HCT116 (cell line): ENCODE results near the gene PPEF2. TPM values are rescaled to one million over a fixed set of nuclear protein-coding genes. Genes with fewer than 3 reads are reported as not detected.

Source experiments
- ATAC-seq: fragments of 200-7000 bp; cut with Tn5 transposase; 2 replicates; pipeline ENCODE4 v1.9.1; 2020; ENCODE audit warnings: mild to moderate bottlenecking, moderate library complexity
- BruUV-seq: library from RNA; stranded (reverse); fragments of 400-500 nt; replicated peaks from 2 replicates; lab custom pipeline; 2021; lab: Mats Ljungman, UMichigan
- CTCF ChIA-PET: fragments of 300-600 bp; sonication (Branson Sonifier 250); formaldehyde crosslinking; loops from one replicate; lab custom pipeline; 2021; ENCODE audit warnings: antibody characterized with exemption; lab: Charles Lee
- POLR2A ChIA-PET: fragments of 300-600, 350-600 bp; sonication (Branson Sonifier 250); formaldehyde crosslinking; loops from one replicate; lab custom pipeline; 2021; ENCODE audit warnings: antibody characterized with exemption; lab: Charles Lee
- RAD21 ChIA-PET, 2 experiments: fragments of 300-600 bp; sonication (Branson Sonifier 250); formaldehyde crosslinking; loops; one replicate each; lab custom pipeline; 2023; ENCODE audit warnings: low total read pairs in 2 of 2; ENCODE audit not compliant: uncharacterized antibody in 2 of 2, unreplicated experiment in 2 of 2, low non-redundant PET in 1 of 2; lab: Charles Lee
- DNase-seq: peaks from one replicate; pipeline ENCODE4 v3.0.0-alpha.2; 2010; ENCODE audit warnings: low read depth, low spot score
- H2AFZ ChIP-seq: fragments of 200-600 bp; shearing (Covaris generic), sonication (generic); 2 replicates; pipeline ENCODE4 v1.6.1; 2017; ENCODE audit warnings: low read depth, mixed run types, mixed read lengths, antibody characterized with exemption, low read length; ENCODE audit not compliant: poor library complexity, severe bottlenecking
- H3K27ac ChIP-seq: 2 replicates; pipeline ENCODE4 v1.5.1; 2012; ENCODE audit warnings: low read depth, low read length
- H3K27me3 ChIP-seq: fragments of 200-600 bp; sonication (generic); 2 replicates; pipeline ENCODE4 v1.6.1; 2016; ENCODE audit warnings: mixed run types, low read length, mixed read lengths; ENCODE audit not compliant: insufficient read depth
- H3K36me3 ChIP-seq, 2 experiments: fragments of 200-500 bp in 1 of 2; fragments of 200-600 bp in 1 of 2; sonication (Bioruptor generic) in 1 of 2; sonication (generic) in 1 of 2; 2 replicates each; pipeline versions ENCODE4 v1.5.1 to v1.6.1; 2014 to 2016; ENCODE audit warnings: low read length in 2 of 2, inconsistent platforms in 1 of 2, mixed read lengths in 1 of 2, mixed run types in 1 of 2; ENCODE audit not compliant: insufficient read depth in 2 of 2, control insufficient read depth in 1 of 2
- H3K4me1 ChIP-seq, 2 experiments: fragments of 200-600 bp in 1 of 2; sonication (generic) in 1 of 2; 2 replicates each; pipeline versions ENCODE4 v1.5.1 to v1.6.1; 2012 to 2017; ENCODE audit warnings: low read length in 2 of 2, inconsistent platforms in 1 of 2, mild to moderate bottlenecking in 1 of 2, mixed read lengths in 1 of 2, mixed run types in 1 of 2, moderate library complexity in 1 of 2; ENCODE audit not compliant: insufficient read depth in 2 of 2, control insufficient read depth in 1 of 2
- H3K4me2 ChIP-seq: fragments of 200-600 bp; sonication (generic); 2 replicates; pipeline ENCODE4 v1.6.1; 2017; ENCODE audit warnings: mixed run types, low read length, mixed read lengths
- H3K4me3 ChIP-seq, 2 experiments: fragments of 200-600 bp in 1 of 2; sonication (generic) in 1 of 2; replicated peaks in 1 of 2; 2 replicates each; pipeline ENCODE4 v1.5.1; 2011 to 2016; ENCODE audit warnings: low read length in 2 of 2, control low read depth in 1 of 2, low read depth in 1 of 2, mild to moderate bottlenecking in 1 of 2, mixed read lengths in 1 of 2, mixed run types in 1 of 2
- H3K79me2 ChIP-seq: fragments of 200-600 bp; sonication (generic); 2 replicates; pipeline ENCODE4 v1.6.1; 2017; ENCODE audit warnings: mild to moderate bottlenecking, mixed run types, low read length, moderate library complexity, mixed read lengths; ENCODE audit not compliant: insufficient read depth
- H3K9ac ChIP-seq: fragments of 200-600 bp; sonication (generic); 2 replicates; pipeline ENCODE4 v1.6.1; 2016; ENCODE audit warnings: low read length, mixed read lengths
- H3K9me2 ChIP-seq: fragments of 200-600 bp; sonication (generic), shearing (Covaris generic); 2 replicates; pipeline ENCODE4 v1.6.1; 2017; ENCODE audit warnings: mixed run types, mild to moderate bottlenecking, moderate library complexity; ENCODE audit not compliant: insufficient read depth
- H3K9me3 ChIP-seq, 2 experiments: fragments of 200-500 bp in 1 of 2; fragments of 200-600 bp in 1 of 2; sonication (Bioruptor generic) in 1 of 2; sonication (generic) in 1 of 2; 2 replicates each; pipeline ENCODE4 v1.6.1; 2014 to 2017; ENCODE audit warnings: low read length in 2 of 2, mixed read lengths in 2 of 2, inconsistent platforms in 1 of 2, low read depth in 1 of 2, mild to moderate bottlenecking in 1 of 2, mixed run types in 1 of 2, moderate library complexity in 1 of 2; ENCODE audit not compliant: control insufficient read depth in 1 of 2, insufficient read depth in 1 of 2
- H4K20me1 ChIP-seq: fragments of 200-600 bp; sonication (generic), shearing (Covaris generic); 2 replicates; pipeline ENCODE4 v1.6.1; 2017; ENCODE audit warnings: mixed run types, mild to moderate bottlenecking, moderate library complexity; ENCODE audit not compliant: insufficient read depth
- ATF3 ChIP-seq: IDR thresholded peaks from 2 replicates; pipeline ENCODE4 v1.6.1; 2012
- CBX3 ChIP-seq: IDR thresholded peaks from 2 replicates; pipeline ENCODE4 v1.6.1; 2012; ENCODE audit warnings: low read depth
- CTCF ChIP-seq, 3 experiments: fragments of 200-600 bp in 1 of 3; sonication (generic) in 1 of 3; IDR thresholded peaks in 2 of 3; conservative IDR thresholded peaks in 1 of 3; 2 replicates each; pipeline ENCODE4 v1.5.1; 2012 to 2017; ENCODE audit warnings: low read depth in 2 of 3, low read length in 2 of 3, antibody characterized with exemption in 1 of 3, borderline replicate concordance in 1 of 3, control low read depth in 1 of 3, mild to moderate bottlenecking in 1 of 3, mixed read lengths in 1 of 3, mixed run types in 1 of 3, moderate library complexity in 1 of 3; ENCODE audit not compliant: insufficient read depth in 1 of 3
- EZH2phosphoT487 ChIP-seq: fragments of 200-600 bp; IDR thresholded peaks from 2 replicates; pipeline ENCODE4 v1.6.1; 2018; ENCODE audit warnings: antibody characterized with exemption, borderline replicate concordance
- MAX ChIP-seq: IDR thresholded peaks from 2 replicates; pipeline ENCODE4 v1.6.1; 2012
- REST ChIP-seq: IDR thresholded peaks from 2 replicates; pipeline ENCODE4 v1.6.1; 2012; ENCODE audit warnings: low read depth
- SRF ChIP-seq: IDR thresholded peaks from 2 replicates; pipeline ENCODE4 v1.6.1; 2012; ENCODE audit warnings: low read depth
- ZFX ChIP-seq: fragments of 450-650 bp; IDR thresholded peaks from 2 replicates; pipeline ENCODE4 v1.6.1; 2017
- ZNF274 ChIP-seq: fragments of 200-500 bp; sonication (Bioruptor generic); IDR thresholded peaks from 2 replicates; pipeline ENCODE4 v1.6.1; 2014; ENCODE audit warnings: mild to moderate bottlenecking, low read depth, low read length, inconsistent platforms
- intact Hi-C: fragments of 100-400 bp; cut with micrococcal nuclease; formaldehyde crosslinking; loops from 2 replicates; pipeline ENCODE4 v1.10.0; 2022
- total RNA-seq: library from RNA; stranded (reverse); gene quantifications from one replicate; pipeline ENCODE4 v1.2.1, GENCODE V29; 2021; ENCODE audit not compliant: unreplicated experiment

Gene PPEF2
- total RNA-seq, 1 experiment from 2014 or later = not detected

- Histone ChIP-seq H3K4me1 (no peaks in the 10 kb centered on the region), H3K9me2 (no peaks in the 10 kb centered on the region), H3K9ac (no peak overlapping the region), H3K27ac (no peak overlapping the region), H3K36me3 (peaks cover 0 to 20% of the 10 kb centered on the region in 2 experiments; a peak in 3 of 4 replicates), H3K27me3 (no peaks in the 10 kb centered on the region), H4K20me1 (no peaks in the 10 kb centered on the region), H2AFZ (no peak overlapping the region), H3K4me3 (no peak overlapping the region), H3K4me2 (no peak overlapping the region), H3K9me3 (no peaks in the 10 kb centered on the region)
- RAD21 ChIA-PET = no interaction called here
- ATAC-seq (no peak), DNase-seq (no peak)
- POLR2A ChIA-PET = no interaction called here
- intact Hi-C loops = no loop called here
- no TSS peak for BruUV-seq
- TF ChIP-seq CBX3 (no peak), SRF (no peak), CTCF (IDR thresholded peaks at IDR 0.05 in 2 of 3, conservative IDR thresholded peaks at IDR 0.05 in 1 of 3; ENCODE audit: borderline replicate concordance in 1 of 3, insufficient read depth in 1 of 3, low read depth in 2 of 3, low read length in 2 of 3) (no peak), ATF3 (no peak), EZH2phosphoT487 (no peak), ZNF274 (no peak), ZFX (no peak), MAX (no peak), REST (no peak)
- TF ChIP-seq, all 23 proteins: peak for 0
- CTCF ChIA-PET = interaction anchor here (0.6 kb wide), 1 partner anchor 78 kb away, joined by 3 read pairs; no protein-coding TSS in a partner anchor
- no peaks in the 10 kb centered on the region for H3K79me2 ChIP-seq
These were observed 84.4 kb downstream of the PPEF2 start for GRCh38 chr4:75817901-75818300.

Other genes with a start within 250 kb of the PPEF2 start
- 153 TPM for gene G3BP2, start 229.0 kb downstream of the PPEF2 start, total RNA-seq
- gene USO1, start 177.9 kb downstream of the PPEF2 start, total RNA-seq = 72.7 TPM
- 17.0 TPM for gene NAAA, start 38.6 kb upstream of the PPEF2 start, total RNA-seq
- gene SDAD1, start 88.5 kb upstream of the PPEF2 start, total RNA-seq = 61.7 TPM
- gene CXCL9, start 105.1 kb upstream of the PPEF2 start, total RNA-seq = not detected
- gene CXCL10, start 121.0 kb upstream of the PPEF2 start, total RNA-seq = not detected
- not detected for gene CXCL11, start 133.6 kb upstream of the PPEF2 start, total RNA-seq
- not detected for gene ART3, start 172.3 kb upstream of the PPEF2 start, total RNA-seq
- 53.9 TPM for gene NUP54, start 245.9 kb upstream of the PPEF2 start, total RNA-seq